Activated CD4-positive, alpha-beta T cell treated with anti-CD3 and anti-CD28 coated beads for 36 hours (primary cell): ENCODE data around the gene SPRR1B. TPM values are rescaled to one million over a fixed set of nuclear protein-coding genes. Genes with fewer than 3 reads are reported as not detected.

Experiments
- ATAC-seq: fragments of 200-7000 bp; cut with Tn5 transposase; one replicate; pipeline ENCODE4 v1.10.0; 2021; ENCODE audit warnings: mild to moderate bottlenecking, moderate library complexity
- CTCF ChIA-PET: fragments of 350-600 bp; sonication (Branson Sonifier 250); formaldehyde crosslinking; loops from one replicate; lab custom pipeline; 2021; ENCODE audit warnings: antibody characterized with exemption; lab: Charles Lee
- POLR2A ChIA-PET: fragments of 350-600 bp; sonication (Branson Sonifier 250); formaldehyde crosslinking; loops from one replicate; lab custom pipeline; 2021; ENCODE audit warnings: antibody characterized with exemption, inconsistent platforms; lab: Charles Lee
- DNase-seq: peaks from one replicate; pipeline ENCODE4 v3.0.0-alpha.2; 2020
- H3K27ac Mint-ChIP-seq: one replicate; pipeline ENCODE4 v1.8.0; 2021; ENCODE audit warnings: mixed read lengths
- H3K27me3 Mint-ChIP-seq: one replicate; pipeline ENCODE4 v1.8.0; 2021; ENCODE audit warnings: mixed read lengths
- H3K36me3 Mint-ChIP-seq: one replicate; pipeline ENCODE4 v1.8.0; 2021; ENCODE audit warnings: low read depth, mixed read lengths
- H3K4me1 Mint-ChIP-seq: one replicate; pipeline ENCODE4 v1.8.0; 2021; ENCODE audit warnings: mixed read lengths
- H3K4me3 Mint-ChIP-seq: one replicate; pipeline ENCODE4 v1.8.0; 2021; ENCODE audit warnings: mild to moderate bottlenecking, moderate library complexity, mixed read lengths
- H3K9me3 Mint-ChIP-seq: one replicate; pipeline ENCODE4 v1.8.0; 2021; ENCODE audit warnings: low read depth, mixed read lengths
- intact Hi-C, 2 experiments: fragments of 100-400 bp; cut with DNase I in 1 of 2; cut with micrococcal nuclease in 1 of 2; formaldehyde crosslinking; loops; one replicate each; pipeline versions ENCODE4 v1.14.2 to v1.15.1; 2022 to 2024; cut with DNase I, micrococcal nuclease
- total RNA-seq, 2 experiments: library from RNA; stranded (reverse); gene quantifications; one replicate each; pipeline ENCODE4 v1.2.3, GENCODE V29; 2021

Gene SPRR1B
- total RNA-seq: not detected

GRCh38 chr1:153030895-153031294, at the start of gene SPRR1B:
Gene SPRR1B (plus strand): TSS chr1:153031203. CDS start chr1:153032346, 1,143 bp downstream.
- peaks cover 19% of the 10 kb centered on the region for H3K27me3 Mint-ChIP-seq

GRCh38 chr1:152982076-152982475, 48.9 kb upstream of the SPRR1B start:
- Mint-ChIP-seq H3K4me1 (no peaks in the 10 kb centered on the region), H3K36me3 (no peaks in the 10 kb centered on the region), H3K27ac (no peak overlapping the region), H3K4me3 (no peak overlapping the region), H3K27me3 (peaks cover 41% of the 10 kb centered on the region), H3K9me3 (no peaks in the 10 kb centered on the region)
- intact Hi-C loops: no loop called here
- CTCF ChIA-PET: no interaction called here
- DNase-seq (no peak), ATAC-seq (no peak)
- POLR2A ChIA-PET: no interaction called here

More at GRCh38 chr1:153030895-153031294, at the start of gene SPRR1B:
- Mint-ChIP-seq H3K27ac (no peak within 1 kb of the TSS), H3K36me3 (no peaks in the 10 kb centered on the region), H3K4me1 (peaks cover 2% of the 10 kb centered on the region), H3K4me3 (no peak within 1 kb of the TSS), H3K9me3 (no peaks in the 10 kb centered on the region)
- intact Hi-C loops: loop anchor here in 1 of 2 experiments (10.0 kb wide), 1 partner anchor 156 kb away; the partner anchor contains the start of gene SMCP
- ChIA-PET POLR2A (no interaction called here), CTCF (interaction anchor here (0.6 kb wide), 1 partner anchor 136 kb away, joined by 3 read pairs; no protein-coding TSS in a partner anchor)
- DNase-seq: no peak
- no peak for ATAC-seq

- Mint-ChIP-seq H3K27ac (no peak overlapping the region), H3K9me3 (no peaks in the 10 kb centered on the region), H3K4me3 (no peak overlapping the region), H3K27me3 (peaks cover 43% of the 10 kb centered on the region), H3K36me3 (no peaks in the 10 kb centered on the region), H3K4me1 (no peaks in the 10 kb centered on the region)
- ATAC-seq (no peak), DNase-seq (no peak)
- POLR2A ChIA-PET: no interaction called here
- CTCF ChIA-PET: no interaction called here
- intact Hi-C loops: no loop called here
These were observed 47.8 kb upstream of the SPRR1B start for GRCh38 chr1:152983234-152983633.

GRCh38 chr1:152983743-152984142, 47.3 kb upstream of the SPRR1B start, which contains the start of gene SPRR1A:
Gene SPRR1A (plus strand): TSS chr1:152984081. CDS start chr1:152985231, 1,150 bp downstream.
- no peak for DNase-seq
- intact Hi-C loops: no loop called here
- CTCF ChIA-PET: no interaction called here
- no peak within 1 kb of the TSS for H3K4me3 Mint-ChIP-seq
- H3K9me3 Mint-ChIP-seq: no peaks in the 10 kb centered on the region
- no peak for ATAC-seq
- H3K27me3 Mint-ChIP-seq: peaks cover 45% of the 10 kb centered on the region
- no peak within 1 kb of the TSS for H3K27ac Mint-ChIP-seq
- no peaks in the 10 kb centered on the region for H3K36me3 Mint-ChIP-seq
- POLR2A ChIA-PET: no interaction called here
- H3K4me1 Mint-ChIP-seq: no peaks in the 10 kb centered on the region

GRCh38 chr1:152986578-152986977, 44.4 kb upstream of the SPRR1B start:
- ChIA-PET CTCF (no interaction called here), POLR2A (no interaction called here)
- intact Hi-C loops: no loop called here
- Mint-ChIP-seq H3K36me3 (no peaks in the 10 kb centered on the region), H3K27me3 (peaks cover 31% of the 10 kb centered on the region), H3K4me3 (no peak overlapping the region), H3K27ac (no peak overlapping the region), H3K4me1 (no peaks in the 10 kb centered on the region), H3K9me3 (no peaks in the 10 kb centered on the region)
- DNase-seq (no peak), ATAC-seq (no peak)

- Mint-ChIP-seq H3K36me3 (no peaks in the 10 kb centered on the region), H3K9me3 (no peaks in the 10 kb centered on the region), H3K27ac (no peak overlapping the region), H3K4me1 (no peaks in the 10 kb centered on the region), H3K4me3 (no peak overlapping the region), H3K27me3 (peaks cover 14% of the 10 kb centered on the region)
- ChIA-PET CTCF (no interaction called here), POLR2A (no interaction called here)
- intact Hi-C loops: no loop called here
- ATAC-seq (no peak), DNase-seq (no peak)
These were observed 37.8 kb upstream of the SPRR1B start for GRCh38 chr1:152993186-152993585.

GRCh38 chr1:152995842-152996241, 35.2 kb upstream of the SPRR1B start:
- Mint-ChIP-seq H3K27me3 (peaks cover 21% of the 10 kb centered on the region), H3K36me3 (no peaks in the 10 kb centered on the region), H3K4me3 (no peak overlapping the region), H3K9me3 (no peaks in the 10 kb centered on the region), H3K4me1 (no peaks in the 10 kb centered on the region), H3K27ac (no peak overlapping the region)
- POLR2A ChIA-PET: no interaction called here
- CTCF ChIA-PET: no interaction called here
- DNase-seq: no peak
- no peak for ATAC-seq
- intact Hi-C loops: no loop called here

- intact Hi-C loops: no loop called here
- H3K27me3 Mint-ChIP-seq: peaks cover 19% of the 10 kb centered on the region
- no peaks in the 10 kb centered on the region for H3K36me3 Mint-ChIP-seq
- H3K4me1 Mint-ChIP-seq: no peaks in the 10 kb centered on the region
- CTCF ChIA-PET: interaction anchor here (0.7 to 1.3 kb wide), 2 partner anchors 10 to 28 kb away, joined by 3 read pairs; no protein-coding TSS in a partner anchor
- POLR2A ChIA-PET: no interaction called here
- DNase-seq: no peak
- no peak overlapping the region for H3K27ac Mint-ChIP-seq
- no peaks in the 10 kb centered on the region for H3K9me3 Mint-ChIP-seq
- ATAC-seq: no peak
- no peak overlapping the region for H3K4me3 Mint-ChIP-seq
These were observed 34.2 kb upstream of the SPRR1B start for GRCh38 chr1:152996633-152997400.

- H3K9me3 Mint-ChIP-seq: no peaks in the 10 kb centered on the region
- no peaks in the 10 kb centered on the region for H3K4me1 Mint-ChIP-seq
- intact Hi-C loops: no loop called here
- no peaks in the 10 kb centered on the region for H3K36me3 Mint-ChIP-seq
- H3K4me3 Mint-ChIP-seq: no peak overlapping the region
- POLR2A ChIA-PET: no interaction called here
- CTCF ChIA-PET: no interaction called here
- no peak for ATAC-seq
- DNase-seq: no peak
- peaks cover 22% of the 10 kb centered on the region for H3K27me3 Mint-ChIP-seq
- H3K27ac Mint-ChIP-seq: no peak overlapping the region
These were observed 33.1 kb upstream of the SPRR1B start for GRCh38 chr1:152997901-152998300.

- intact Hi-C loops: no loop called here
- H3K9me3 Mint-ChIP-seq: no peaks in the 10 kb centered on the region
- peaks cover 22% of the 10 kb centered on the region for H3K27me3 Mint-ChIP-seq
- H3K27ac Mint-ChIP-seq: no peak overlapping the region
- ATAC-seq (no peak), DNase-seq (no peak)
- no peaks in the 10 kb centered on the region for H3K4me1 Mint-ChIP-seq
- H3K4me3 Mint-ChIP-seq: no peak overlapping the region
- POLR2A ChIA-PET: no interaction called here
- H3K36me3 Mint-ChIP-seq: no peaks in the 10 kb centered on the region
- CTCF ChIA-PET: interaction anchor here (0.7 kb wide), 1 partner anchor 9 kb away, joined by 3 read pairs; no protein-coding TSS in a partner anchor
These were observed 32.5 kb upstream of the SPRR1B start for GRCh38 chr1:152998476-152998875.

GRCh38 chr1:152999818-153000217, 31.2 kb upstream of the SPRR1B start:
- Mint-ChIP-seq H3K27me3 (peaks cover 26% of the 10 kb centered on the region), H3K4me3 (no peak overlapping the region), H3K36me3 (no peaks in the 10 kb centered on the region), H3K27ac (no peak overlapping the region), H3K4me1 (no peaks in the 10 kb centered on the region), H3K9me3 (no peaks in the 10 kb centered on the region)
- intact Hi-C loops: no loop called here
- DNase-seq: no peak
- ATAC-seq: no peak
- ChIA-PET POLR2A (interaction anchor here (0.5 kb wide), 1 partner anchor 15 kb away, joined by 3 read pairs; no protein-coding TSS in a partner anchor), CTCF (no interaction called here)

- POLR2A ChIA-PET: interaction anchor here (0.5 kb wide), 1 partner anchor 14 kb away, joined by 3 read pairs; no protein-coding TSS in a partner anchor
- CTCF ChIA-PET: no interaction called here
- Mint-ChIP-seq H3K27me3 (peaks cover 26% of the 10 kb centered on the region), H3K27ac (no peak overlapping the region), H3K36me3 (no peaks in the 10 kb centered on the region), H3K9me3 (no peaks in the 10 kb centered on the region), H3K4me3 (no peak overlapping the region), H3K4me1 (no peaks in the 10 kb centered on the region)
- intact Hi-C loops: no loop called here
- ATAC-seq (no peak), DNase-seq (no peak)
These were observed 30.7 kb upstream of the SPRR1B start for GRCh38 chr1:153000294-153000693.
